A673 (cell line): ENCODE measurements around the gene PAX5.

ENCODE experiments used
- EZH2 ChIP-seq: fragments of 200-600 bp; sonication (generic); IDR thresholded peaks from 2 replicates; pipeline ENCODE4 v1.6.1; 2017; ENCODE audit warnings: borderline replicate concordance, low read depth, mild to moderate bottlenecking, mixed read lengths, antibody characterized with exemption, low read length; ENCODE audit not compliant: poor library complexity, severe bottlenecking
- TF ChIP-seq, protein P1 (sequence below): fragments of 300-800, 200-600 bp; sonication (generic); conservative IDR thresholded peaks from 2 replicates; pipeline ENCODE4 v1.5.1; 2017; ENCODE audit warnings: low read depth, mild to moderate bottlenecking, antibody characterized with exemption, low read length, moderate library complexity, mixed read lengths

DNA sequence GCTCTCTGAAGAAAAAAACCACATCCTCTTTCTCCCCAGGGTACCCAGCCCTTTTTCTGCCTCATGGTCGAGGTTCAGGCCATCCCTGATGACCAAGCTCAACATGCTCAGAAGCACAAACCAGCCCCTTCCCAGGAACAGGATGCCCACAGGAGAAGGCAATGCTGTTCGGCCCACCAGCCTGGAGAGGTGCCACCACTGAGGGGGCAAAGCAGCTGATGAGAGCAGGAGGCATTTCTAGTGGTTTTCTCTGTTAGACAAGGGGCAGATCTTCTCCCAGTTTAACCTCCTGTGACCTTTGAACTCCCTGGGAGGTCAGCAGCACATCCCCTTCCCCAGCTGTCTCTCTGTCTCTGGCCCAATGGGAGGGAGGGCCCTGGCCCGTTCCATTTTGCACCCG, 73.0 kb downstream of the PAX5 start:
- TF ChIP-seq, protein P1, sequence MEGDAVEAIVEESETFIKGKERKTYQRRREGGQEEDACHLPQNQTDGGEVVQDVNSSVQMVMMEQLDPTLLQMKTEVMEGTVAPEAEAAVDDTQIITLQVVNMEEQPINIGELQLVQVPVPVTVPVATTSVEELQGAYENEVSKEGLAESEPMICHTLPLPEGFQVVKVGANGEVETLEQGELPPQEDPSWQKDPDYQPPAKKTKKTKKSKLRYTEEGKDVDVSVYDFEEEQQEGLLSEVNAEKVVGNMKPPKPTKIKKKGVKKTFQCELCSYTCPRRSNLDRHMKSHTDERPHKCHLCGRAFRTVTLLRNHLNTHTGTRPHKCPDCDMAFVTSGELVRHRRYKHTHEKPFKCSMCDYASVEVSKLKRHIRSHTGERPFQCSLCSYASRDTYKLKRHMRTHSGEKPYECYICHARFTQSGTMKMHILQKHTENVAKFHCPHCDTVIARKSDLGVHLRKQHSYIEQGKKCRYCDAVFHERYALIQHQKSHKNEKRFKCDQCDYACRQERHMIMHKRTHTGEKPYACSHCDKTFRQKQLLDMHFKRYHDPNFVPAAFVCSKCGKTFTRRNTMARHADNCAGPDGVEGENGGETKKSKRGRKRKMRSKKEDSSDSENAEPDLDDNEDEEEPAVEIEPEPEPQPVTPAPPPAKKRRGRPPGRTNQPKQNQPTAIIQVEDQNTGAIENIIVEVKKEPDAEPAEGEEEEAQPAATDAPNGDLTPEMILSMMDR, result no peak
- TF ChIP-seq EZH2, result no peak
